GM12891 (cell line): Measurements from ENCODE around the gene CEBPB.
"Not testable (repeated sequence)": the region's sequence is repeated elsewhere in the genome, so short reads cannot be mapped to it uniquely, and the experiment has no call there.

Experiments
- DNase-seq: peaks from one replicate; pipeline ENCODE4 v3.0.0; 2011; ENCODE audit warnings: low spot score; ENCODE audit not compliant: insufficient read length
- FAIRE-seq: peaks from 2 replicates; lab custom pipeline; 2011; peaks lifted over from hg19 to GRCh38; lab: Jason Lieb, UNC
- PAX5 ChIP-seq: IDR thresholded peaks from 2 replicates; pipeline ENCODE4 v1.6.1; 2011; ENCODE audit warnings: low read length, moderate library complexity, mild to moderate bottlenecking; ENCODE audit not compliant: insufficient read depth, severe bottlenecking
- POLR2A ChIP-seq: IDR thresholded peaks from 2 replicates; pipeline ENCODE4 v1.6.1; 2011; ENCODE audit warnings: low read depth, low read length, control low read depth
- POLR2AphosphoS5 ChIP-seq: IDR thresholded peaks from 2 replicates; pipeline ENCODE4 v1.6.1; 2011; ENCODE audit warnings: low read depth, low read length, control low read depth
- POU2F2 ChIP-seq: IDR thresholded peaks from 2 replicates; pipeline ENCODE4 v1.6.1; 2011; ENCODE audit warnings: low read depth, mild to moderate bottlenecking, control low read depth, low read length, moderate library complexity
- SPI1 ChIP-seq: IDR thresholded peaks from 2 replicates; pipeline ENCODE4 v1.6.1; 2011; ENCODE audit warnings: low read depth, low read length, control low read depth
- TAF1 ChIP-seq: IDR thresholded peaks from 2 replicates; pipeline ENCODE4 v1.6.1; 2011; ENCODE audit warnings: low read depth, low read length, control low read depth

CEBPB gene

GRCh38 chr20:50169329-50169823, 21.3 kb upstream of the CEBPB start:
- TF ChIP-seq SPI1 (no peak), PAX5 (no peak), POU2F2 (no peak), POLR2A (no peak), POLR2AphosphoS5 (no peak), TAF1 (no peak)
- FAIRE-seq (no peak), DNase-seq (no peak)

DNA sequence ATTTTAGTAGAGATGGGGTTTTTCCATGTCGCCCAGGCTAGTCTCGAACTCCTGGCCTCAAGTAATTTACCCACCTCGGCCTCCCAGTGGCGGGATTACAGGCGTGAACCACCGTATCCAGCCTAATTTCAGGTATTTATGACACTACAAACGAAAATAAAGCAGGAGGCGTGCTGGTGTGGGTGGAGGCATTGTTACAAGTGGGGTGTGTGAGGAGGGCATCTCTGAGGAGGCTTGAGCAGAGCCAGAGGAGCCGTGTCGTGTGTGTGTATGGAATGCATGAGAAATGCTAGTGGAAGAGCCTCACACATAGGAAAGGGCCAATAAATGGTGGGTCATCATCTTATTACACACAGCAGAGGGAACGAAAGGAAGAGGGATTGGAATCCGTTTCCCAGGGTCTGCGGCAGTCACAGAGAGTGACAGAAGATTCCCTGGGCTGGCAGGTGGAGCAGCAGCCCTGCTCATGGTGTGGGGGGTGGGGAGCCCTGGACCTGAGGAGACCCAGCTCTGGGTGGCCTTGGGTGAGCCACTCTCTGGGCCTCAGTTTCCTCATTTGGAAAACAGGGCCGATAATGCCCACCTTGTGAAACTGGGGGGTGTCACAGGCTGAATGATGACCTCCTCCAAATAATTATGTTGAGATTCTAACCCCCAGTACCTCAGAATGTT, 19.9 kb upstream of the CEBPB start:
- no peak for FAIRE-seq
- TF ChIP-seq POLR2AphosphoS5 (no peak), POU2F2 (no peak), PAX5 (no peak), SPI1 (no peak), POLR2A (no peak), TAF1 (no peak)
- DNase-seq, result no peak

DNA sequence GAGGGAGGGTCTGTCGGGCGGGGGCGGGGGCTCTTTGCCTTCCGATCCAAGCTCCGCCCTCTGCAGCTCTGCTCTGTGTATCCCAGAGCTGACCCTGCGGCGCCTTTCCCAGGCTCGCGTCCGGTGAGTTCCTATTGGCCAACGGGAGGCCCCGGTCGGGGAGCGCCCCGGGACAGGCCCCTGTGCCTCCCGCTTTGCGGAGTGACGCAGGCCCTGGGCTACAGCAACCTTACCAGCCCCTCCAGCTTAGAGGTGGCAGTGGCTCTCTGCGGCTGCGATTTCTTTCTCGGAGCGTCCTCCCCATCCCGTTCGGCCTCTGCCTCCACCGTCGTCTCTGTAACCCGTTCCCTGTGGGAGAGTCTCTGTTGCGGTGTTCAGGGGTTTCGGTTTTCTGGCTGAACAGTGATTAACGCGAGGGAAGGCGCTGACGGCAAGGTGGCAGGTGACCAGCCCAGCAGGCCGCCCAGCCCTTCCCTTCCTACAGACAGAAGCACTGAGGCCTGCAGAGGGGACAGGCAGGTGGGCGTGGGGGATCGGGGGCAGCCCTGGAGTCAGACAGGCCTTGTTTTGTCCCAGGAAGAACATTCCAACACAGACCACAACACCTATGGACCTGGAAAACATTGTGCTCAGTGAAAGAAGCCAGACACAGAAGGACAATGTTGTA, 18.1 kb upstream of the CEBPB start:
- no peak for TF ChIP-seq TAF1
- TF ChIP-seq SPI1, result no peak
- TF ChIP-seq POLR2A, result no peak
- TF ChIP-seq POU2F2, result no peak
- TF ChIP-seq PAX5, result no peak
- TF ChIP-seq POLR2AphosphoS5, result no peak
- no peak for FAIRE-seq
- DNase-seq, result no peak

DNA sequence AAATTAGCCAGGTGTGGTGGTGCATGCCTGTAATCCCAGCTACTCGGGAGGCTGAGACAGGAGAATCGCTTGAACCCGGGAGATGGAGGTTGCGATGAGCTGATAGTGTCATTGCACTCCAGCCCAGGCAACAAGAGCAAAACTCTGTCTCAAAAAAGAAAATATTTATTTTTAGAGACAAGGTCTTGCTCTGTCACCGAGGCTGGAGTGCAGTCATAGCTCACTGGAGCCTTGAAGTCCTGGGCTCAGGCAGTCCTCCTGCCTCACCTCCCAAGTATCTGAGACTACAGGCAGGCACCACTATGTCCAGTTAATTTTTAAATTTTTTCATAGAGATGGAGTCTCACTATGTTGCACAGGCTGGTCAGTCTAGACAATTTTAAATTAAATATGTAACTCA, 16.2 kb upstream of the CEBPB start:
- no peak for DNase-seq
- no peak for FAIRE-seq
- TF ChIP-seq PAX5 (no peak), POU2F2 (no peak), TAF1 (no peak), POLR2AphosphoS5 (no peak), SPI1 (no peak), POLR2A (no peak)

- FAIRE-seq (no peak), DNase-seq (no peak)
- TF ChIP-seq POLR2AphosphoS5 (no peak), POLR2A (no peak), TAF1 (no peak), SPI1 (no peak), PAX5 (no peak), POU2F2 (no peak)
These were observed 14.4 kb upstream of the CEBPB start for GRCh38 chr20:50175938-50176933.

GRCh38 chr20:50178672-50179071, 12.0 kb upstream of the CEBPB start:
- DNase-seq, FAIRE-seq: not testable (repeated sequence)

DNA sequence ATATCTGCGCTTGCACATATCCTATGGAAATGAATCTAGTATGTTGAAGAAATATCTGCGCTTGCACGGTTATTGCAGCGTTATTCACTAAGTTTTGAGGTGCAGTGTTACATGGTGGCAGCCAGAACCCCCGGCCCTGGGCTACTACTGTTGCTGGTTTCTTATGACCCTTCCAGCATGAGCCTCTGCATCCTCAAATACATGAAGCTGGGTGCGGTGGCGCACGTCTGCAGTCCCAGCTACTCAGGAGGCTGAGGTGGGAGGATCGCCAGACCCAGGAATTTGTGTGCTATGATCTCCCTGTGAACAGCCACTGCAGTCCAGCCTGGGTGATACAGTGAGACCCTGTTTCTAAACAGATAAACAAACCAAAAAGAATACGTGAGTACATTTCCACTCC, 9.3 kb upstream of the CEBPB start:
- TF ChIP-seq POLR2A (no peak), POLR2AphosphoS5 (no peak), PAX5 (no peak)
- no peak for DNase-seq
- no peak for FAIRE-seq

GRCh38 chr20:50182346-50182745, 8.3 kb upstream of the CEBPB start:
- FAIRE-seq (no peak), DNase-seq (no peak)
- TF ChIP-seq POLR2AphosphoS5 (no peak), POLR2A (no peak)

- FAIRE-seq, result no peak
These were observed 5.2 kb upstream of the CEBPB start for GRCh38 chr20:50185426-50185825.

More at GRCh38 chr20:50185426-50185825, 5.2 kb upstream of the CEBPB start:
- TF ChIP-seq POU2F2, result no peak
- TF ChIP-seq POLR2AphosphoS5, result no peak
- no peak for TF ChIP-seq PAX5
- no peak for TF ChIP-seq POLR2A
- TF ChIP-seq TAF1, result no peak
- TF ChIP-seq SPI1, result no peak
- no peak for DNase-seq
